GM21723 (cell line): Measurements from ENCODE around the gene ZNF821.
"Not testable (repeated sequence)": the region's sequence is repeated elsewhere in the genome, so short reads cannot be mapped to it uniquely, and the experiment has no call there.

Experiments used
- ATAC-seq: cut with Tn5 transposase; IDR thresholded peaks from one replicate; pipeline ENCODE4 v1.9.1; 2021; ENCODE audit warnings: mild to moderate bottlenecking, moderate library complexity; ENCODE audit not compliant: unreplicated experiment

ZNF821 gene

DNA sequence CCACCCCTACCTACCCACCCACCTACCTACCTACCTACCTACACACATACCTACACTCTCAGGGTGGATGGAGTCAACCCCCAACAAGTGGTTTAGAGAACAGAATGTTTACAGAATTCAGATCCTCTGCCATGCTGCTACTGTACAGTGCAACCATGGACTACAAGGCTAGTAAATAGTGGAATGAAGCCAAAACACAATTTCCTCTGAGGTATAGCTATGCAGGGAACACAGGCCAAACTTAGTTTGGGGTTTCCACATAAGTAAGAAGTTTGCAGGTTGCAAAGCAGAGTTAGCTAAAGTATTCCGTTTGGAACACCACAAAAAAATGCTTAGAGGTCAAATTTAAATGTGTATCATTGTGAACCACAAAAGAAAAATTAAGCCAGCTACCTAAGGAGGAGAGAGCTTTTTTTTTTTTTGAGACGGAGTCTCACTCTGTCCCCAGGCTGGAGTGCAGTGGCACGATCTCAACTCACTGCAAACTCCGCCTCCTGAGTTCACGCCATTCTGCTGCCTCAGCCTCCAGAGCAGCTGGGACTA lies 72.7 kb downstream of the ZNF821 start:
- ATAC-seq = no peak

DNA sequence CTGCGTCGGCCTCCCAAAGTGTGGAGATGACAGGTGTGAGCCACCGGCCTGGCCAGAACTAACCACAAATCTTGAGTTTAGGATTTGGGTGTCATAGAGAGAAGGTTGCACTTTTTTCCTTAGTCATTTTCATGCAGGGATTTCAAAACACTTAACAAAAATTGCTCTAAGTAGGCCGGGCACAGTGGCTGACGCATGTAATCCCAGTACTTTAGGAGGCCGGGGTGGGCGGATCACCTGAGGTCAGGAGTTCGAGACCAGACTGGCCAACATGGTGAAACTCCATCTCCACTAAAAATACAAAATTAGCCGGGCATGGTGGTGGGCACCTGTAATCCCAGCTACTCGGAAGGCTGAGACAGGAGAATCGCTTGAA lies 73.8 kb downstream of the ZNF821 start:
- ATAC-seq = not testable (repeated sequence)
